Ishikawa (cell line): Measurements from ENCODE around the gene DGKG.
A peak's percentile ranks its signal among the peaks of the same experiment; 100 is the strongest.

ENCODE experiments used
- CEBPB ChIP-seq: IDR thresholded peaks from 2 replicates; pipeline ENCODE4 v1.6.1; 2012
- CREB1 ChIP-seq: IDR thresholded peaks from 2 replicates; pipeline ENCODE4 v1.6.1; 2012; ENCODE audit warnings: low read depth
- EGR1 ChIP-seq: IDR thresholded peaks from 2 replicates; pipeline ENCODE4 v1.6.1; 2012
- EP300 ChIP-seq: IDR thresholded peaks from 2 replicates; pipeline ENCODE4 v1.6.1; 2012; ENCODE audit warnings: borderline replicate concordance
- FOXM1 ChIP-seq: IDR thresholded peaks from 2 replicates; pipeline ENCODE4 v1.6.1; 2012; ENCODE audit warnings: low read depth, borderline replicate concordance
- MAX ChIP-seq: IDR thresholded peaks from 2 replicates; pipeline ENCODE4 v1.6.1; 2012
- NFIC ChIP-seq: IDR thresholded peaks from 2 replicates; pipeline ENCODE4 v1.6.1; 2012
- RAD21 ChIP-seq: IDR thresholded peaks from 2 replicates; pipeline ENCODE4 v1.6.1; 2012; ENCODE audit warnings: low read depth
- REST ChIP-seq: IDR thresholded peaks from 2 replicates; pipeline ENCODE4 v1.6.1; 2012; ENCODE audit warnings: low read depth, mild to moderate bottlenecking
- TAF1 ChIP-seq: IDR thresholded peaks from 2 replicates; pipeline ENCODE4 v1.6.1; 2012; ENCODE audit warnings: low read depth, mild to moderate bottlenecking
- TCF12 ChIP-seq: IDR thresholded peaks from 2 replicates; pipeline ENCODE4 v1.6.1; 2012; ENCODE audit warnings: low read depth
- TEAD4 ChIP-seq: IDR thresholded peaks from 2 replicates; pipeline ENCODE4 v1.6.1; 2012
- USF1 ChIP-seq: IDR thresholded peaks from 2 replicates; pipeline ENCODE4 v1.6.1; 2012
- YY1 ChIP-seq: IDR thresholded peaks from 2 replicates; pipeline ENCODE4 v1.6.1; 2012; ENCODE audit warnings: low read depth
- ZBTB7A ChIP-seq: IDR thresholded peaks from 2 replicates; pipeline ENCODE4 v1.6.1; 2012; ENCODE audit warnings: low read depth

Gene DGKG

GRCh38 chr3:186209810-186210752 is 152.0 kb downstream of the DGKG start:
- TF ChIP-seq TCF12 (no peak), USF1 (no peak), CREB1 (no peak), REST (no peak), YY1 (no peak), RAD21 (no peak), FOXM1 (no peak), TEAD4 (no peak)

- TF ChIP-seq TAF1 (no peak), RAD21 (peak; percentile 40)
Measured at GRCh38 chr3:186208296-186208989, 153.6 kb downstream of the DGKG start.

GRCh38 chr3:186207515-186207914 is 154.5 kb downstream of the DGKG start:
- TF ChIP-seq FOXM1 (no peak), YY1 (no peak), USF1 (no peak), CREB1 (no peak), TCF12 (no peak), TEAD4 (no peak), REST (no peak), TAF1 (no peak), ZBTB7A (no peak), NFIC (no peak), MAX (no peak), RAD21 (no peak), EGR1 (no peak), CEBPB (no peak), EP300 (no peak)

- TF ChIP-seq TCF12, result no peak
- TF ChIP-seq RAD21, result no peak
- no peak for TF ChIP-seq USF1
- no peak for TF ChIP-seq EGR1
- TF ChIP-seq CEBPB, result no peak
- no peak for TF ChIP-seq NFIC
- no peak for TF ChIP-seq YY1
- TF ChIP-seq EP300, result no peak
- no peak for TF ChIP-seq CREB1
- TF ChIP-seq FOXM1, result no peak
- TF ChIP-seq TEAD4, result no peak
- no peak for TF ChIP-seq MAX
- no peak for TF ChIP-seq ZBTB7A
- no peak for TF ChIP-seq REST
Measured at GRCh38 chr3:186200726-186201125, 161.3 kb downstream of the DGKG start.
